H9 (cell line): ENCODE results near the gene RNF145. TPM values are rescaled to one million over a fixed set of nuclear protein-coding genes. Genes with fewer than 3 reads are reported as not detected.

Experiments
- DNase-seq: peaks from one replicate; pipeline ENCODE4 v3.0.0-alpha.2; 2017
- H2AFZ ChIP-seq: one replicate; pipeline ENCODE4 v1.6.1; 2013; ENCODE audit warnings: mild to moderate bottlenecking, low read length, control low read depth, moderate library complexity
- H2AK5ac ChIP-seq: 2 replicates; pipeline ENCODE4 v1.6.1; 2013; ENCODE audit warnings: low read length, control low read depth, mixed read lengths; ENCODE audit not compliant: insufficient read length
- H2BK120ac ChIP-seq: one replicate; pipeline ENCODE4 v1.6.1; 2013; ENCODE audit warnings: low read depth, mild to moderate bottlenecking, low read length, control low read depth, inconsistent platforms; ENCODE audit not compliant: poor library complexity, severe bottlenecking
- H2BK12ac ChIP-seq: 2 replicates; pipeline ENCODE4 v1.6.1; 2013; ENCODE audit warnings: low read length, control low read depth, mixed read lengths, low read depth; ENCODE audit not compliant: insufficient read length
- H2BK15ac ChIP-seq: 2 replicates; pipeline ENCODE4 v1.6.1; 2013; ENCODE audit warnings: low read depth, low read length, control low read depth
- H2BK20ac ChIP-seq: one replicate; pipeline ENCODE4 v1.6.1; 2013; ENCODE audit warnings: low read depth, mild to moderate bottlenecking, low read length, control low read depth, inconsistent platforms; ENCODE audit not compliant: poor library complexity, severe bottlenecking
- H2BK5ac ChIP-seq: 2 replicates; pipeline ENCODE4 v1.6.1; 2013; ENCODE audit warnings: low read length, control low read depth, mixed read lengths; ENCODE audit not compliant: insufficient read length
- H3K14ac ChIP-seq: 2 replicates; pipeline ENCODE4 v1.6.1; 2013; ENCODE audit warnings: low read length, control low read depth; ENCODE audit not compliant: insufficient read depth
- H3K18ac ChIP-seq: 2 replicates; pipeline ENCODE4 v1.6.1; 2013; ENCODE audit warnings: low read depth, mild to moderate bottlenecking, mixed read lengths, low read length, control low read depth; ENCODE audit not compliant: insufficient read length
- H3K23ac ChIP-seq: 2 replicates; pipeline ENCODE4 v1.6.1; 2013; ENCODE audit warnings: low read length, control low read depth, mixed read lengths, low read depth; ENCODE audit not compliant: insufficient read length
- H3K23me2 ChIP-seq: 2 replicates; pipeline ENCODE4 v1.6.1; 2013; ENCODE audit warnings: low read depth, mild to moderate bottlenecking, mixed read lengths, low read length, control low read depth; ENCODE audit not compliant: insufficient read length, poor library complexity, severe bottlenecking
- H3K27ac ChIP-seq: 2 replicates; pipeline ENCODE4 v1.5.1; 2013; ENCODE audit warnings: low read length, control low read depth, mixed read lengths, low read depth; ENCODE audit not compliant: insufficient read length
- H3K27me3 ChIP-seq: 2 replicates; pipeline ENCODE4 v1.6.1; 2013; ENCODE audit warnings: low read length, control low read depth, inconsistent platforms; ENCODE audit not compliant: insufficient read depth
- H3K4ac ChIP-seq: 2 replicates; pipeline ENCODE4 v1.6.1; 2013; ENCODE audit warnings: low read depth, mild to moderate bottlenecking, control low read depth, inconsistent platforms, low read length, moderate library complexity
- H3K4me1 ChIP-seq: 2 replicates; pipeline ENCODE4 v1.6.1; 2013; ENCODE audit warnings: low read length, control low read depth, inconsistent platforms; ENCODE audit not compliant: insufficient read depth
- H3K4me2 ChIP-seq: 2 replicates; pipeline ENCODE4 v1.6.1; 2013; ENCODE audit warnings: low read length, control low read depth, mixed read lengths; ENCODE audit not compliant: insufficient read length, insufficient read depth
- H3K56ac ChIP-seq: 2 replicates; pipeline ENCODE4 v1.6.1; 2013; ENCODE audit warnings: low read depth, mild to moderate bottlenecking, mixed read lengths, low read length, control low read depth; ENCODE audit not compliant: insufficient read length
- H3K79me1 ChIP-seq: 2 replicates; pipeline ENCODE4 v1.6.1; 2013; ENCODE audit warnings: low read depth, mild to moderate bottlenecking, moderate library complexity, low read length, control low read depth, inconsistent platforms; ENCODE audit not compliant: insufficient read depth, poor library complexity, severe bottlenecking
- H3K79me2 ChIP-seq: 2 replicates; pipeline ENCODE4 v1.6.1; 2013; ENCODE audit warnings: low read length, control low read depth, inconsistent platforms; ENCODE audit not compliant: insufficient read depth
- H3K9ac ChIP-seq: 2 replicates; pipeline ENCODE4 v1.6.1; 2013; ENCODE audit warnings: low read length, control low read depth, mixed read lengths; ENCODE audit not compliant: insufficient read length; ENCODE audit errors: extremely low read depth
- H3K9me3 ChIP-seq: one replicate; pipeline ENCODE4 v1.6.1; 2013; ENCODE audit warnings: low read depth, low read length, inconsistent platforms; ENCODE audit not compliant: control insufficient read depth
- H3T11ph ChIP-seq: one replicate; pipeline ENCODE4 v1.6.1; 2013; ENCODE audit warnings: mild to moderate bottlenecking, low read length, control low read depth, inconsistent platforms
- H4K20me1 ChIP-seq: one replicate; pipeline ENCODE4 v1.6.1; 2013; ENCODE audit not compliant: control insufficient read depth, insufficient read length, insufficient read depth
- H4K5ac ChIP-seq: 2 replicates; pipeline ENCODE4 v1.6.1; 2013; ENCODE audit warnings: low read depth, mild to moderate bottlenecking, mixed read lengths, low read length, control low read depth; ENCODE audit not compliant: insufficient read length
- H4K8ac ChIP-seq: replicated peaks from 2 replicates; pipeline ENCODE4 v1.6.1; 2013; ENCODE audit warnings: low read length, control low read depth, mixed read lengths, low read depth; ENCODE audit not compliant: insufficient read length
- H4K91ac ChIP-seq: 2 replicates; pipeline ENCODE4 v1.6.1; 2013; ENCODE audit warnings: low read depth, mild to moderate bottlenecking, moderate library complexity, mixed read lengths, low read length, control low read depth; ENCODE audit not compliant: insufficient read length
- H3K27ac Mint-ChIP-seq, 3 experiments: 2 replicates in 2 of 3; 3 replicates in 1 of 3; pipeline ENCODE4 v1.8.0; 2020 to 2021; ENCODE audit warnings: mixed read lengths in 3 of 3, mild to moderate bottlenecking in 1 of 3, moderate library complexity in 1 of 3
- H3K27me3 Mint-ChIP-seq: 2 replicates; pipeline ENCODE4 v1.8.0; 2021; ENCODE audit warnings: low read depth, mild to moderate bottlenecking, moderate library complexity, mixed read lengths
- H3K36me3 Mint-ChIP-seq, 3 experiments: 2 replicates in 2 of 3; 3 replicates in 1 of 3; pipeline ENCODE4 v1.8.0; 2020 to 2021; ENCODE audit warnings: low read depth in 3 of 3, mixed read lengths in 3 of 3; ENCODE audit not compliant: insufficient read depth in 1 of 3
- H3K4me1 Mint-ChIP-seq, 2 experiments: 2 replicates each; pipeline ENCODE4 v1.8.0; 2020; ENCODE audit warnings: mixed read lengths in 2 of 2
- H3K4me3 Mint-ChIP-seq, 2 experiments: 2 replicates in 1 of 2; 3 replicates in 1 of 2; pipeline ENCODE4 v1.8.0; 2020 to 2021; ENCODE audit warnings: mild to moderate bottlenecking in 2 of 2, mixed read lengths in 2 of 2, moderate library complexity in 1 of 2
- H3K9me3 Mint-ChIP-seq, 2 experiments: 2 replicates in 1 of 2; 3 replicates in 1 of 2; pipeline ENCODE4 v1.8.0; 2020; ENCODE audit warnings: mild to moderate bottlenecking in 2 of 2, mixed read lengths in 2 of 2, moderate library complexity in 1 of 2
- WGBS: extraction: QIAGEN DNeasy Blood & Tissue Kit; methylation state at CpG from one replicate; pipeline ENCODE4 v1.1.7; 2013; ENCODE audit warnings: missing lambda C conversion rate, low lambda C conversion rate, mixed read lengths; ENCODE audit not compliant: insufficient read length; ENCODE audit errors: extremely low coverage; 5-methylcytosine and 5-hydroxymethylcytosine counted together
- total RNA-seq: library from RNA; stranded (reverse); gene quantifications from 2 replicates; pipeline ENCODE4 v1.2.1, GENCODE V29; 2021
- TF ChIP-seq, protein P1 (sequence below): fragments of 200-600 bp; sonication (generic); conservative IDR thresholded peaks from 3 replicates; pipeline ENCODE4 v1.8.0; 2021; ENCODE audit warnings: antibody characterized with exemption, mild to moderate bottlenecking

RNF145 gene
- total RNA-seq, 1 experiment from 2014 or later, result 59.1 TPM

DNA sequence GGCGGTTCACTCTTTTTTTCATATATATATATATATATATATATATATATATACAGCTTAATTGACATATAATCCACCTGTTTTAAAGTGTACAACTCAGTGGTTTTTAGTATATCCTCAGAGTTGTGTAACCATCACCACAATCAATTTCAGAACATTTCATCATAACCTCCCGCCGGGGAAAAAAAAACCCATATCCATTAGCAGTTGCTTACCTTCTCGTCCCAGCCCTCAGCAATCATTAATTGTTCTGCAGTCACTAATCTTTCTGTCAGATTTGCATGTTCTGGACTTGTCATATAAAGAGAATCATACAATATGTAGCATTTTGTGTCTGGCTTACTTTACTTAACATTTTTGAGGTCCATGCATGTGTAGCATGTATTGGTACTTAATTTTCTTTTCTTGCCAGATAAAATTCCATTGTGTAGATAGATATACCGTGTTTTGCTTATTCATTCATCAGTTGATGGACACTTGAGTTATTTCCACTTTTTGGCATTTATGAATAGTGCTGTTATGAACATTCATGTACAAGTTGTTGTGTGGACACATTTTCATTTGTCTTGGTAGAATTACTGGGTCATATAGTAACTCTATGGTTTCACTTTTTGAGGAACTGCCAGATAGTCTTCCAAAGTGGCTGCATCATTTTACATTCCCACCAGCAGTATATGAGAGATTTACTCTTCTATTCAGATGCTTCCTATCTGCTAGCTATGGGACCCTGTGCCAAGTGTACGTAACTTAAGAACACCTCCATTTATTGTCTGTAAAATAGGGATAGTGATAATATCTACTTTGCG, 3.5 kb upstream of the RNF145 start:
- Histone ChIP-seq H4K91ac (no peak overlapping the region), H3K18ac (no peak overlapping the region), H2BK20ac (no peak overlapping the region), H2BK15ac (no peak overlapping the region), H2BK12ac (no peak overlapping the region), H3K27ac (no peak overlapping the region), H3K9me3 (no peaks in the 10 kb centered on the region), H3K14ac (no peak overlapping the region), H3K23ac (no peak overlapping the region), H3K27me3 (peaks cover 4% of the 10 kb centered on the region; the same call in 1 of the 2 replicates), H3K9ac (no peak overlapping the region), H3K79me2 (no peaks in the 10 kb centered on the region), H3K4ac (no peak overlapping the region), H3K23me2 (peaks cover 11% of the 10 kb centered on the region), H3K56ac (no peak overlapping the region), H4K5ac (no peak overlapping the region), H3K79me1 (no peaks in the 10 kb centered on the region), H2AFZ (no peak overlapping the region), H2BK5ac (no peak overlapping the region), H3K4me1 (peaks cover 7% of the 10 kb centered on the region; the same call in 1 of the 2 replicates), H3K4me2 (no peak overlapping the region), H4K20me1 (no peaks in the 10 kb centered on the region), H2BK120ac (no peak overlapping the region), H2AK5ac (no peak overlapping the region), H4K8ac (no peak overlapping the region), H3T11ph (no peak overlapping the region)
- no peak overlapping the region for H3K27ac Mint-ChIP-seq
- no CpG with 5 or more reads among the region's 7 CpGs for WGBS
- no peak overlapping the region for H3K4me3 Mint-ChIP-seq
- H3K27me3 Mint-ChIP-seq, result peaks cover 25% of the 10 kb centered on the region
- H3K9me3 Mint-ChIP-seq, result peaks cover 0 to 2% of the 10 kb centered on the region in 2 experiments; a peak in 1 of 5 replicates
- peaks cover 12 to 18% of the 10 kb centered on the region in 2 experiments for H3K4me1 Mint-ChIP-seq
- TF ChIP-seq, protein P1, sequence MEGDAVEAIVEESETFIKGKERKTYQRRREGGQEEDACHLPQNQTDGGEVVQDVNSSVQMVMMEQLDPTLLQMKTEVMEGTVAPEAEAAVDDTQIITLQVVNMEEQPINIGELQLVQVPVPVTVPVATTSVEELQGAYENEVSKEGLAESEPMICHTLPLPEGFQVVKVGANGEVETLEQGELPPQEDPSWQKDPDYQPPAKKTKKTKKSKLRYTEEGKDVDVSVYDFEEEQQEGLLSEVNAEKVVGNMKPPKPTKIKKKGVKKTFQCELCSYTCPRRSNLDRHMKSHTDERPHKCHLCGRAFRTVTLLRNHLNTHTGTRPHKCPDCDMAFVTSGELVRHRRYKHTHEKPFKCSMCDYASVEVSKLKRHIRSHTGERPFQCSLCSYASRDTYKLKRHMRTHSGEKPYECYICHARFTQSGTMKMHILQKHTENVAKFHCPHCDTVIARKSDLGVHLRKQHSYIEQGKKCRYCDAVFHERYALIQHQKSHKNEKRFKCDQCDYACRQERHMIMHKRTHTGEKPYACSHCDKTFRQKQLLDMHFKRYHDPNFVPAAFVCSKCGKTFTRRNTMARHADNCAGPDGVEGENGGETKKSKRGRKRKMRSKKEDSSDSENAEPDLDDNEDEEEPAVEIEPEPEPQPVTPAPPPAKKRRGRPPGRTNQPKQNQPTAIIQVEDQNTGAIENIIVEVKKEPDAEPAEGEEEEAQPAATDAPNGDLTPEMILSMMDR, result no peak
- no peak for DNase-seq
- peaks cover 0 to 2% (median 0%) of the 10 kb centered on the region in 3 experiments; a peak in 1 of 7 replicates for H3K36me3 Mint-ChIP-seq
